Esophagus squamous epithelium (tissue), 5 donors: ENCODE measurements around the gene MMP14. TPM values are rescaled to one million over a fixed set of nuclear protein-coding genes. Genes with fewer than 3 reads are reported as not detected.

Experiments used
- DNase-seq: peaks from one replicate; lab custom pipeline; 2025; lab: John Stamatoyannopoulos, UW
- H3K27ac ChIP-seq, 4 donors: fragments of 200-600 bp; sonication (generic); one replicate each; pipeline ENCODE4 v1.5.1; 2016 to 2019; ENCODE audit warnings: mild to moderate bottlenecking in 1 of 4
- H3K27me3 ChIP-seq, 4 donors: fragments of 200-600 bp; sonication (generic); 1 replicate in 3 of 4; 2 replicates in 1 of 4; pipeline versions ENCODE4 v1.5.1 to v1.6.0; 2017 to 2021; ENCODE audit warnings: antibody characterized with exemption in 1 of 4
- H3K36me3 ChIP-seq, 3 donors: fragments of 200-600 bp; sonication (generic); one replicate each; pipeline ENCODE4 v1.5.1; 2016 to 2019
- H3K4me1 ChIP-seq, 3 donors: fragments of 200-600 bp; sonication (generic); one replicate each; pipeline ENCODE4 v1.5.1; 2017 to 2019
- H3K4me3 ChIP-seq, 4 donors: fragments of 200-600 bp; sonication (generic); 1 replicate in 3 of 4; 2 replicates in 1 of 4; pipeline ENCODE4 v1.5.1; 2016 to 2019; ENCODE audit warnings: mild to moderate bottlenecking in 2 of 4, moderate library complexity in 1 of 4
- H3K9me3 ChIP-seq, 3 donors: fragments of 200-600 bp; sonication (generic); one replicate each; pipeline ENCODE4 v1.5.1; 2016 to 2019
- POLR2A ChIP-seq, 4 donors: fragments of 450-650 bp; IDR thresholded peaks; one replicate each; pipeline ENCODE4 v1.6.1; 2017; ENCODE audit warnings: antibody characterized with exemption in 4 of 4, mild to moderate bottlenecking in 4 of 4, moderate library complexity in 3 of 4
- WGBS, 2 donors: methylation state at CpG; one replicate each; pipeline ENCODE4 v1.1.5; 2018; 5-methylcytosine and 5-hydroxymethylcytosine counted together
- intact Hi-C: fragments of 100-400 bp; cut with DNase I; formaldehyde crosslinking; loops from one replicate; pipeline ENCODE4 v1.15.0; 2022
- total RNA-seq, 4 donors: library from RNA; depleted of rRNA; stranded (reverse); fragments of >200 nt; gene quantifications; one replicate each; pipeline ENCODE4 v1.1.0, GENCODE V29; 2016
- TF ChIP-seq, protein P1 (sequence below), 6 experiments: fragments of 450-650 bp in 4 of 6; fragments of 200-600 bp in 2 of 6; sonication (generic) in 2 of 6; IDR thresholded peaks; one replicate each; pipeline ENCODE4 v1.5.1; 2016 to 2019; ENCODE audit warnings: antibody characterized with exemption in 6 of 6, mild to moderate bottlenecking in 4 of 6, moderate library complexity in 4 of 6
- donor health status: DM: yes; HTN: yes; CAD: no.

Gene MMP14
- total RNA-seq, 4 donors from 2014 or later, result 67.9 to 127 (median 102) TPM

DNA sequence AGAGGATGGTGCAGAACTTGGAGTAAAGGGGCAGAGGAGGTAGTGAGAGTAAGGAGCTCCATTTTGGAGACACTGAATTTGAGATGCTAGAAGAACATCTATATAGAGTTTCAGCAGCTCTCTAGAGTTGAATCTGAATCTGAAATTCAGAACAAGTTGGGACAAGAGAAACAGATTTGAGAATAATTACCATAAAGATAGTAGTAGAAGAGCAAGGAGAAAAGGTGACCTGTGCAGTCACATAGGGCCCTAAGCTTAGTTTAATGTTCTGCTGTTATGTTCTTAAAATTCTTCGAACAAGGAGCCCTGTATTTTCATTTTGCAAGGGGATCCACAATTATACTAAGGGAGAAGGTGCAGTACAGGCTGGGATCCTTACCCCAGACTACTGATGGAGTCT, 54.0 kb downstream of the MMP14 start:
- TF ChIP-seq, protein P1, sequence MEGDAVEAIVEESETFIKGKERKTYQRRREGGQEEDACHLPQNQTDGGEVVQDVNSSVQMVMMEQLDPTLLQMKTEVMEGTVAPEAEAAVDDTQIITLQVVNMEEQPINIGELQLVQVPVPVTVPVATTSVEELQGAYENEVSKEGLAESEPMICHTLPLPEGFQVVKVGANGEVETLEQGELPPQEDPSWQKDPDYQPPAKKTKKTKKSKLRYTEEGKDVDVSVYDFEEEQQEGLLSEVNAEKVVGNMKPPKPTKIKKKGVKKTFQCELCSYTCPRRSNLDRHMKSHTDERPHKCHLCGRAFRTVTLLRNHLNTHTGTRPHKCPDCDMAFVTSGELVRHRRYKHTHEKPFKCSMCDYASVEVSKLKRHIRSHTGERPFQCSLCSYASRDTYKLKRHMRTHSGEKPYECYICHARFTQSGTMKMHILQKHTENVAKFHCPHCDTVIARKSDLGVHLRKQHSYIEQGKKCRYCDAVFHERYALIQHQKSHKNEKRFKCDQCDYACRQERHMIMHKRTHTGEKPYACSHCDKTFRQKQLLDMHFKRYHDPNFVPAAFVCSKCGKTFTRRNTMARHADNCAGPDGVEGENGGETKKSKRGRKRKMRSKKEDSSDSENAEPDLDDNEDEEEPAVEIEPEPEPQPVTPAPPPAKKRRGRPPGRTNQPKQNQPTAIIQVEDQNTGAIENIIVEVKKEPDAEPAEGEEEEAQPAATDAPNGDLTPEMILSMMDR (IDR thresholded peaks at IDR 0.05), result no peak
- no peak for TF ChIP-seq POLR2A (IDR thresholded peaks at IDR 0.05)
- DNase-seq, result no peak
- Histone ChIP-seq H3K4me1 (peaks cover 15 to 50% (median 21%) of the 10 kb centered on the region in 3 donors), H3K27me3 (no peaks in the 10 kb centered on the region), H3K9me3 (no peaks in the 10 kb centered on the region), H3K36me3 (no peaks in the 10 kb centered on the region), H3K4me3 (no peak overlapping the region), H3K27ac (no peak overlapping the region)
- WGBS, 2 donors, result 75 to 78% methylated on average over 1 of the region's 1 CpG
- intact Hi-C loops, result no loop called here

DNA sequence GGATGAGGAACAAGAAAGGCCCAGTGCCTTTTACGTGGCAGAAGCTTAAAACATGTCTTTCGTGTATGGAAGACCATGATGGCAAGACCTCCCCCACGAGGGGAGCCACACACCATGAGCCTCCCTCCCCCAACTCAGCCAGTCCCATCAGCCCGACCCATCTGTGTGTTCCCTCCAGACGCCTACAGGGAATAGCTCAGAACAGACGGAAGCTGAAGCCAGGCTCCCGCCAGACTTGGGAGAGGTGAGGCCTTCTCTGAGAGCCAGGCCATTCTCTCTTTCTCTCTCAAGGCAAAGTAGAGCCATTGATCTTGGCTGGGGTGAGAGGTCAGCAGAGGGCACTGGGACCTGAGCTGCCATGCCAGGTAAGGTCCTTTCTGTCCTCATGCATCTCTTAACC, 56.1 kb downstream of the MMP14 start:
- Histone ChIP-seq H3K27me3 (no peaks in the 10 kb centered on the region), H3K27ac (no peak overlapping the region), H3K4me1 (peaks cover 10 to 32% (median 16%) of the 10 kb centered on the region in 3 donors), H3K9me3 (no peaks in the 10 kb centered on the region), H3K4me3 (no peak overlapping the region), H3K36me3 (no peaks in the 10 kb centered on the region)
- WGBS, 2 donors, result 80 to 88% methylated on average over 3 to 4 of the region's 7 CpGs
- no peak for DNase-seq
- intact Hi-C loops, result no loop called here
- TF ChIP-seq, protein P1 (IDR thresholded peaks at IDR 0.05), result no peak
- TF ChIP-seq POLR2A (IDR thresholded peaks at IDR 0.05), result no peak

DNA sequence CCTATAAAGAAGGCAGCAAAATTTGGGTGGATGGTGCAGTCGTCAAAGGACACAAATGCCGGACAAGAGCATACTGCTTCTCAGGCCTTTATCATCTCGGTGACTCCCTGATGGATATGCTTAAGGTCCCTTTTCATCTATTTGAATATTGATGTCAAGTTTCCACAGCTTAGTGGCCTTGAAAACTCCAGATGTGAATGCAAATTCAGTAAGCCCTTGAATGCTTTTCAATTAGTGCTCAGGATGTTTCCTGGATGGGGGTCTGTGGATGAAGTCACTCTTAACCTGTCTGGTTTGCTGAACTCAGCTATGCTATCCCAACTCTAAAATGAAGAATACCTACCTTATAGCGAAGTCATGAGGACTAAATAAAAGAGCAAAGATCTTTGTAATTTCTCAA, 57.3 kb downstream of the MMP14 start:
- TF ChIP-seq, protein P1 (IDR thresholded peaks at IDR 0.05), result no peak
- no peak for TF ChIP-seq POLR2A (IDR thresholded peaks at IDR 0.05)
- Histone ChIP-seq H3K4me1 (peaks cover 0 to 26% (median 7%) of the 10 kb centered on the region in 3 donors), H3K27ac (no peak overlapping the region), H3K27me3 (no peaks in the 10 kb centered on the region), H3K36me3 (no peaks in the 10 kb centered on the region), H3K9me3 (no peaks in the 10 kb centered on the region), H3K4me3 (no peak overlapping the region)
- intact Hi-C loops, result no loop called here
- DNase-seq, result no peak
- WGBS, 2 donors, result 84 to 89% methylated on average over 3 to 4 of the region's 4 CpGs

DNA sequence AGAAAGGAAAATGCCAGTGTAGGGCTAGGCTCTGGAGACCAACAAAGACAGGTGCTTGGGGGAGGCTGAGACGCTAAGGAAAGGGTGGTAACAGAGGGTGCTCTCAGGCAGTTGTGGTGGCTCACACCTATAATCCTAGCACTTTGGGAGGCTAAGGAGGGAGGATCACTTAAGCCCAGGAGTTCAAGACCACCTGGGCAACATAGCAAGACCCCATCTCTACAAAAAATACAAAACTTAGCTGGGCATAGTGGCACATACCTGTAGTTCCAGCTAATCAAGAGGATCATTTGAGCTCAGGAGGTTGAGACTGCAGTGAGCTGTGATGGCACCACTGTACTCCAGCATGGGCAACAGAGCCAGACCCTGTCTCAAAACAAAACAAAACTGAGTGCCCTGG, 59.0 kb downstream of the MMP14 start:
- no peak for DNase-seq
- Histone ChIP-seq H3K36me3 (peaks cover 0 to 14% (median 0%) of the 10 kb centered on the region in 3 donors), H3K4me1 (peaks cover 0 to 22% (median 0%) of the 10 kb centered on the region in 3 donors), H3K27me3 (no peaks in the 10 kb centered on the region), H3K27ac (no peak overlapping the region), H3K9me3 (no peaks in the 10 kb centered on the region), H3K4me3 (no peak overlapping the region)
- 92 to 93% methylated on average over 1 of the region's 1 CpG for WGBS, 2 donors
- intact Hi-C loops, result no loop called here
- no peak for TF ChIP-seq POLR2A (IDR thresholded peaks at IDR 0.05)

DNA sequence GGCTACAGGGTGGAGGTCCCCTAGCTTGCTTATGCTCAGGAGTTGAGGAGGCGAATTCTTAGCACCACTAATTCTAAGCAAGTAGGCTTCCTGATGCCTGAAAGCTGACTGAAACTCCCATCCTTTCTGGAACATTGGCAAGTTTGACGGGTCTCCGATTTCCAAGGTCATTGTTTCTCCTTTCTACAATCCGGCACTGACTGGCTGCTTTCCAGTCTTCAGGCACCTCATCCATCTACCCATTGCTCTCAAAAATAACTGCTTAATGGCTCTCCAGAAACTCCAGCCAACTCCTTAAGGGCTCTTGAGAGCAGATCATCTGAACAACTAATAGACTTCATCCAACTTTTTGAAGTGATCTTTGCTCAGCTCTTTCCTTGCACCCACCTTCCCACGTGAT, 60.0 kb downstream of the MMP14 start:
- no peaks in the 10 kb centered on the region for H3K27me3 ChIP-seq
- peaks cover 7 to 23% (median 9%) of the 10 kb centered on the region in 3 donors for H3K36me3 ChIP-seq
- no peak for TF ChIP-seq POLR2A (IDR thresholded peaks at IDR 0.05)
- TF ChIP-seq, protein P1 (IDR thresholded peaks at IDR 0.05), result no peak
- no peaks in the 10 kb centered on the region for H3K9me3 ChIP-seq
- peaks cover 0 to 21% (median 0%) of the 10 kb centered on the region in 3 donors for H3K4me1 ChIP-seq
- WGBS, 2 donors, result 43 to 47% methylated on average over 5 of the region's 5 CpGs
- H3K27ac ChIP-seq, result no peak overlapping the region
- no peak for DNase-seq
- no peak overlapping the region for H3K4me3 ChIP-seq
- intact Hi-C loops, result no loop called here

DNA sequence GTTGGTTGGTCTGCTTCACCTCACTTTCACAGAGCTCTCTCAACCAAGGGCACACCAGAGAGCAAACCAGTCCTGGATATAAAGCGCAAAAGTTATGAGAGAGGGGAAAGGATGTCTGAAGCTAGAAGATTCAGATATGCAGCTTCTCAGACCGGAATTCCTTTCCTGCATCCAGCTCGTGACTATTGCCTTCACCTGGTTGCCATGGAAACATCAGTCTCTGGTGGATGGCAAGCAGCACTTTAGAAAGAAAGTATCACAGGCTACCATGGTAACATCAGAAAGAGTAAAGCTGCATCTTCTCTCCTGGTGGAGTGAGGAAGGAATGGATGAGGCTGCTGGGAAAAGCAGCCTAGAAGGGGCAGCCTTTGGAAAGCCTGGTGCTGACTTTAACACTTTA, 60.4 kb downstream of the MMP14 start:
- intact Hi-C loops, result no loop called here

More for the DNA sequence above, 60.4 kb downstream of the MMP14 start:
- Histone ChIP-seq H3K9me3 (no peaks in the 10 kb centered on the region), H3K36me3 (peaks cover 11 to 27% (median 13%) of the 10 kb centered on the region in 3 donors), H3K27ac (no peak overlapping the region), H3K4me3 (no peak overlapping the region), H3K4me1 (peaks cover 0 to 21% (median 0%) of the 10 kb centered on the region in 3 donors), H3K27me3 (no peaks in the 10 kb centered on the region)
- 62 to 85% methylated on average over 3 of the region's 3 CpGs for WGBS, 2 donors
- TF ChIP-seq, protein P1 (IDR thresholded peaks at IDR 0.05), result no peak
- TF ChIP-seq POLR2A (IDR thresholded peaks at IDR 0.05), result no peak
- no peak for DNase-seq
